ENCODE measurements around the gene POLR3C. TPM values are rescaled to one million over a fixed set of nuclear protein-coding genes. Genes with fewer than 3 reads are reported as not detected.

Gene POLR3C
- total and polyA plus RNA-seq, 2 of the 13 experiments (the other 11 are each of a cell fraction or from before 2014, with no cell fraction given) = 15.5 to 24.3 TPM

DNA sequence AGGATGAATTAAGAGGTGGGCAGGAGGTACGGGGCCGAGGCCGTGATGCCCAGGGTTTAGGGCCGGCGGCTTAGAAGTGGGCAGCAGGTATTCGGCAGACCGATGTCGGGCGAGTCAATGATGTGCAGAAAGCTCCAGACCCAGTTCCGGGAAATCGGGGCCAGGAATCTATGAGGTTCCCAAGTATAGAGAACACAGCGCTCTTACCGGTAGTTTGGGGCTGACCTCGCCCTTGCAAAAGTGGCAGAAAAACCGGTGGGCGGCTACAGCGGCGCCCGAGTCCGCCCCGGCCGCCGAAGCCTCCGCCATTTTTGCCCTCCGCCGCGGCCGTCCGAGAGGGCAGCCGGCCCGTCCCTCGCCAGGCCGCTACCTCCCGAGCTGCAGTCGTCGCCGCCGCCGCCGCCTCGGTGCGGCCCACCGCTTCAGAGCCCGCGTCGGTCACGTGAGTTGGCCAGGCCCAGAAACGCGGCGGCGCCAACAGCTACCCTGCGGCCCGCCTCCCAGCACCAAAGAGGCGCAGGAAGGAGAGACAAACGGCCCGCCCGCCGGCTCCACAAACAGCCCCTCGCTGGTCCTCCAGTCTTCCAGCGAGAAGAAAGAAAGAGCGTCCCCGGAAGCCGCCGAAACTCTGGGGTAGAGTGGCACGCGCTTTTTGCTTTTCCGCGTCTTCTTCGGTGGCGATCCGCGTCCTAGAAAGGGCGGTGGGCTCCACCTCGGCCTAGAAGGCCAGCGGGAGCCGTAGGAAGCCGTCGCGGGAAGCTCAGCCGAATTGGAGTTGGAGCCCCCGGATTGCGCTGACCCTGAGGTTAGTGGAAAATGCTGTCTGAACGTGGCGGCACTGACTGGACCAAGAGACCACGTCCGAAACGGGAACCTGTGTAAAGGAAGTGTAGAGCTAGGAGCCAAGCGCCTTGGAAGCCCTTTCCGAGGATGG lies at the start of gene POLR3C, which contains the start of gene RNF115 (continued):
- TF ChIP-seq HDAC1 (CRISPR knock-in tag; IDR thresholded peaks at IDR 0.05) (peak; percentile 89), ZFP36L2 (CRISPR knock-in tag; IDR thresholded peaks at IDR 0.05) (no peak), ASH2L (IDR thresholded peaks at IDR 0.05; ENCODE audit: insufficient read length, low read depth, low read length) (peak; percentile 89), ZNF3 (CRISPR knock-in tag; IDR thresholded peaks at IDR 0.05) (no peak), ZNF572 (CRISPR knock-in tag; IDR thresholded peaks at IDR 0.05) (0 out of 2 replicates have a peak, but pooled peaks have one; percentile 82), CREM (IDR thresholded peaks at IDR 0.05) (peak; percentile 48), CREM (CRISPR knock-in tag; IDR thresholded peaks at IDR 0.05) (no peak), ZNF335 (CRISPR knock-in tag; IDR thresholded peaks at IDR 0.05) (peak; percentile 86), ZNF777 (CRISPR knock-in tag; IDR thresholded peaks at IDR 0.05) (peak; percentile 42), ZNF577 (CRISPR knock-in tag; IDR thresholded peaks at IDR 0.05; ENCODE audit: borderline replicate concordance, low read depth) (no peak), PHF21A (CRISPR knock-in tag; IDR thresholded peaks at IDR 0.05) (peak; percentile 31; the same call in 1 of the 2 replicates), HNRNPK (IDR thresholded peaks at IDR 0.05; ENCODE audit: low read depth, low read length, poor library complexity, severe bottlenecking) (no peak), NFE2L1 (CRISPR knock-in tag; IDR thresholded peaks at IDR 0.05; ENCODE audit: borderline replicate concordance) (no peak), ZNF383 (CRISPR knock-in tag; IDR thresholded peaks at IDR 0.05; ENCODE audit: borderline replicate concordance) (no peak)
- TF ChIP-seq, protein P1, sequence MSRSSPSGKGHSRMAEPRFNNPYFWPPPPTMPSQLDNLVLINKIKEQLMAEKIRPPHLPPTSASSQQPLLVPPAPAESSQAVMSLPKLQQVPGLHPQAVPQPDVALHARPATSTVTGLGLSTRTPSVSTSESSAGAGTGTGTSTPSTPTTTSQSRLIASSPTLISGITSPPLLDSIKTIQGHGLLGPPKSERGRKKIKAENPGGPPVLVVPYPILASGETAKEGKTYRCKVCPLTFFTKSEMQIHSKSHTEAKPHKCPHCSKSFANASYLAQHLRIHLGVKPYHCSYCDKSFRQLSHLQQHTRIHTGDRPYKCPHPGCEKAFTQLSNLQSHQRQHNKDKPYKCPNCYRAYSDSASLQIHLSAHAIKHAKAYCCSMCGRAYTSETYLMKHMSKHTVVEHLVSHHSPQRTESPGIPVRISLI (CRISPR knock-in tag; IDR thresholded peaks at IDR 0.05; ENCODE audit: borderline replicate concordance) = no peak; the same call in 1 of the 2 replicates
- TF ChIP-seq, protein P2, sequence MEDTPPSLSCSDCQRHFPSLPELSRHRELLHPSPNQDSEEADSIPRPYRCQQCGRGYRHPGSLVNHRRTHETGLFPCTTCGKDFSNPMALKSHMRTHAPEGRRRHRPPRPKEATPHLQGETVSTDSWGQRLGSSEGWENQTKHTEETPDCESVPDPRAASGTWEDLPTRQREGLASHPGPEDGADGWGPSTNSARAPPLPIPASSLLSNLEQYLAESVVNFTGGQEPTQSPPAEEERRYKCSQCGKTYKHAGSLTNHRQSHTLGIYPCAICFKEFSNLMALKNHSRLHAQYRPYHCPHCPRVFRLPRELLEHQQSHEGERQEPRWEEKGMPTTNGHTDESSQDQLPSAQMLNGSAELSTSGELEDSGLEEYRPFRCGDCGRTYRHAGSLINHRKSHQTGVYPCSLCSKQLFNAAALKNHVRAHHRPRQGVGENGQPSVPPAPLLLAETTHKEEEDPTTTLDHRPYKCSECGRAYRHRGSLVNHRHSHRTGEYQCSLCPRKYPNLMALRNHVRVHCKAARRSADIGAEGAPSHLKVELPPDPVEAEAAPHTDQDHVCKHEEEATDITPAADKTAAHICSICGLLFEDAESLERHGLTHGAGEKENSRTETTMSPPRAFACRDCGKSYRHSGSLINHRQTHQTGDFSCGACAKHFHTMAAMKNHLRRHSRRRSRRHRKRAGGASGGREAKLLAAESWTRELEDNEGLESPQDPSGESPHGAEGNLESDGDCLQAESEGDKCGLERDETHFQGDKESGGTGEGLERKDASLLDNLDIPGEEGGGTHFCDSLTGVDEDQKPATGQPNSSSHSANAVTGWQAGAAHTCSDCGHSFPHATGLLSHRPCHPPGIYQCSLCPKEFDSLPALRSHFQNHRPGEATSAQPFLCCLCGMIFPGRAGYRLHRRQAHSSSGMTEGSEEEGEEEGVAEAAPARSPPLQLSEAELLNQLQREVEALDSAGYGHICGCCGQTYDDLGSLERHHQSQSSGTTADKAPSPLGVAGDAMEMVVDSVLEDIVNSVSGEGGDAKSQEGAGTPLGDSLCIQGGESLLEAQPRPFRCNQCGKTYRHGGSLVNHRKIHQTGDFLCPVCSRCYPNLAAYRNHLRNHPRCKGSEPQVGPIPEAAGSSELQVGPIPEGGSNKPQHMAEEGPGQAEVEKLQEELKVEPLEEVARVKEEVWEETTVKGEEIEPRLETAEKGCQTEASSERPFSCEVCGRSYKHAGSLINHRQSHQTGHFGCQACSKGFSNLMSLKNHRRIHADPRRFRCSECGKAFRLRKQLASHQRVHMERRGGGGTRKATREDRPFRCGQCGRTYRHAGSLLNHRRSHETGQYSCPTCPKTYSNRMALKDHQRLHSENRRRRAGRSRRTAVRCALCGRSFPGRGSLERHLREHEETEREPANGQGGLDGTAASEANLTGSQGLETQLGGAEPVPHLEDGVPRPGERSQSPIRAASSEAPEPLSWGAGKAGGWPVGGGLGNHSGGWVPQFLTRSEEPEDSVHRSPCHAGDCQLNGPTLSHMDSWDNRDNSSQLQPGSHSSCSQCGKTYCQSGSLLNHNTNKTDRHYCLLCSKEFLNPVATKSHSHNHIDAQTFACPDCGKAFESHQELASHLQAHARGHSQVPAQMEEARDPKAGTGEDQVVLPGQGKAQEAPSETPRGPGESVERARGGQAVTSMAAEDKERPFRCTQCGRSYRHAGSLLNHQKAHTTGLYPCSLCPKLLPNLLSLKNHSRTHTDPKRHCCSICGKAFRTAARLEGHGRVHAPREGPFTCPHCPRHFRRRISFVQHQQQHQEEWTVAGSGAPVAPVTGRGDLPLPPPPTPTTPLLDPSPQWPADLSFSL (CRISPR knock-in tag; IDR thresholded peaks at IDR 0.05) = no peak
- TF ChIP-seq, protein P3, sequence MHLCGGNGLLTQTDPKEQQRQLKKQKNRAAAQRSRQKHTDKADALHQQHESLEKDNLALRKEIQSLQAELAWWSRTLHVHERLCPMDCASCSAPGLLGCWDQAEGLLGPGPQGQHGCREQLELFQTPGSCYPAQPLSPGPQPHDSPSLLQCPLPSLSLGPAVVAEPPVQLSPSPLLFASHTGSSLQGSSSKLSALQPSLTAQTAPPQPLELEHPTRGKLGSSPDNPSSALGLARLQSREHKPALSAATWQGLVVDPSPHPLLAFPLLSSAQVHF (CRISPR knock-in tag; IDR thresholded peaks at IDR 0.05) = no peak
- TF ChIP-seq, protein P4, sequence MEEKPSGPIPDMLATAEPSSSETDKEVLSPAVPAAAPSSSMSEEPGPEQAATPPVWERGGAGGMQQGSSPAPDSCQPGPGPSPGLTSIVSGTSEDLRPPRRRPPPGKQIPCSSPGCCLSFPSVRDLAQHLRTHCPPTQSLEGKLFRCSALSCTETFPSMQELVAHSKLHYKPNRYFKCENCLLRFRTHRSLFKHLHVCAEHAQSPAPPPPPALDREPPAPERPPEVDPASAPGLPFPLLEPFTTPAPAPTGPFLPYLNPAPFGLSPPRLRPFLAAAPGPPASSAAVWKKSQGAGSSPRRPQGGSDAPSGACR (CRISPR knock-in tag; IDR thresholded peaks at IDR 0.05) = no peak
- TF ChIP-seq, protein P5, sequence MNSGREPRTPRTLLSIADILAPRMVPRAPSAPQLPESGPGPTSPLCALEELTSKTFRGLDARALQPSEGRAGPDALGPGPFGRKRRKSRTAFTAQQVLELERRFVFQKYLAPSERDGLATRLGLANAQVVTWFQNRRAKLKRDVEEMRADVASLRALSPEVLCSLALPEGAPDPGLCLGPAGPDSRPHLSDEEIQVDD (CRISPR knock-in tag; IDR thresholded peaks at IDR 0.05; ENCODE audit: borderline replicate concordance) = no peak
